Measurements from ENCODE around the gene MC1R. TPM values are rescaled to one million over a fixed set of nuclear protein-coding genes. Genes with fewer than 3 reads are reported as not detected.
"Not testable (repeated sequence)": the region's sequence is repeated elsewhere in the genome, so short reads cannot be mapped to it uniquely, and the experiment has no call there.

The MC1R gene
- total RNA-seq, 1 donor from 2014 or later = 7.5 TPM

DNA sequence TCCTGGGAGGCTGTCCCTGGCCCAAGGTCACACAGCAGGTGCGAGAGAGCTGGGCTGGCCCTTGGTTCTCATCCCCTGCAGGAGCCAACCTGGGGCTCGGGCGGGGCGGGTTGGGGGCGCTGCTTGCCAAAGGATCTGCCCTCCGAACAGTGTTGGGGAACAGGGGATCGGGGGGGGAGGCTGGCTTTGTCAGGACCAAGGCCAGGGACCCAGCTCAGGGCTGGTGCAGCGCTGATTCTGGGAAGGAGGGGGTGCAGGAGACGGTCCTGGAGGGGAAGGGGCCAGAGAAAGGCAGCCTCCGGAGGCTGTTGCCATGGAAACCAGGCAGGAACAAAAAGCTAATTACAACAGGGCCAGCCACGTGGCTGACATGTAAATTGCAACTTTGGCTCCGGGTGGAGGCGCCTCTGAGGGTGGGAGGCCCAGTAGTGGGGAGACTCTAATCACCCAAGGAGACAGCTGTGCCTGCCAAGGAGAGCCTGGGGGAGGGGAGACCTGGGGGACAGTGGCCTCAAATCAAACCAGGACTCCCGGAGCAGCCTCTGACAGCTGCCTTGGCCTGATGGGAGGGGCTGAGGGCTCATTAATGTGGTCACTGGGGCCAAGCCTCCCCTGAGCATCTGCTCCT, 5.7 kb downstream of the MC1R start:
- TF ChIP-seq, protein P1, sequence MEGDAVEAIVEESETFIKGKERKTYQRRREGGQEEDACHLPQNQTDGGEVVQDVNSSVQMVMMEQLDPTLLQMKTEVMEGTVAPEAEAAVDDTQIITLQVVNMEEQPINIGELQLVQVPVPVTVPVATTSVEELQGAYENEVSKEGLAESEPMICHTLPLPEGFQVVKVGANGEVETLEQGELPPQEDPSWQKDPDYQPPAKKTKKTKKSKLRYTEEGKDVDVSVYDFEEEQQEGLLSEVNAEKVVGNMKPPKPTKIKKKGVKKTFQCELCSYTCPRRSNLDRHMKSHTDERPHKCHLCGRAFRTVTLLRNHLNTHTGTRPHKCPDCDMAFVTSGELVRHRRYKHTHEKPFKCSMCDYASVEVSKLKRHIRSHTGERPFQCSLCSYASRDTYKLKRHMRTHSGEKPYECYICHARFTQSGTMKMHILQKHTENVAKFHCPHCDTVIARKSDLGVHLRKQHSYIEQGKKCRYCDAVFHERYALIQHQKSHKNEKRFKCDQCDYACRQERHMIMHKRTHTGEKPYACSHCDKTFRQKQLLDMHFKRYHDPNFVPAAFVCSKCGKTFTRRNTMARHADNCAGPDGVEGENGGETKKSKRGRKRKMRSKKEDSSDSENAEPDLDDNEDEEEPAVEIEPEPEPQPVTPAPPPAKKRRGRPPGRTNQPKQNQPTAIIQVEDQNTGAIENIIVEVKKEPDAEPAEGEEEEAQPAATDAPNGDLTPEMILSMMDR (IDR thresholded peaks at IDR 0.05; ENCODE audit: unreplicated experiment) = no peak
- no peak overlapping the region for H3K27ac Mint-ChIP-seq
- peak in 1 of 2 experiments; percentile 64 for DNase-seq (ENCODE audit: low spot score in 2 of 2, unreplicated experiment in 2 of 2)
- peak overlapping the region; percentile 52 for H3K4me3 Mint-ChIP-seq
- H3K36me3 Mint-ChIP-seq = no peaks in the 10 kb centered on the region
- no peaks in the 10 kb centered on the region for H3K9me3 Mint-ChIP-seq
- peaks cover 16% of the 10 kb centered on the region for H3K4me1 Mint-ChIP-seq
- peaks cover 46% of the 10 kb centered on the region for H3K27me3 Mint-ChIP-seq (ENCODE audit: low read depth)

DNA sequence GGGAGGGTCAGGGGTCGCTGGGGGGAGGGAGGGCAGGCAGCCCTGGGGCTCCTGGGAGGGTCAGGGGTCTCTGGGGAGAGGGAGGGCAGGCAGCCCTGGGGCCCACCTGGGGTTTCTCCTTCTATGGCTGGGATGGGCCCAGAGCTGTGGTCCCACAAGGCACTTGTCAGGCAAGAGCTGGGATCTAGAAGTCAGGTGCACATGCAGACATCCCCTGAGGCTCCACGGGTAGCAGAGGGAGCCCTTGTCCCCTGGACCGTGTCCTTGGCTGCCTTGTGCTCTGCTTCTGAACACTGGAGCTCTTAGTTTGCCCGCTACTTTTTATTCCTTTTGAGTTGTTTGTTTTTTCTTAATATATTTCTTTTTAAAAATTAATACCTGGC, 6.3 kb downstream of the MC1R start:
- Mint-ChIP-seq H3K9me3 (no peaks in the 10 kb centered on the region), H3K4me3 (peak overlapping the region; percentile 45), H3K36me3 (no peaks in the 10 kb centered on the region), H3K27me3 (ENCODE audit: low read depth) (peaks cover 41% of the 10 kb centered on the region), H3K4me1 (peaks cover 16% of the 10 kb centered on the region), H3K27ac (no peak overlapping the region)
- DNase-seq (ENCODE audit: low spot score in 2 of 2, unreplicated experiment in 2 of 2) = no peak
- TF ChIP-seq, protein P1 (IDR thresholded peaks at IDR 0.05; ENCODE audit: unreplicated experiment) = no peak

DNA sequence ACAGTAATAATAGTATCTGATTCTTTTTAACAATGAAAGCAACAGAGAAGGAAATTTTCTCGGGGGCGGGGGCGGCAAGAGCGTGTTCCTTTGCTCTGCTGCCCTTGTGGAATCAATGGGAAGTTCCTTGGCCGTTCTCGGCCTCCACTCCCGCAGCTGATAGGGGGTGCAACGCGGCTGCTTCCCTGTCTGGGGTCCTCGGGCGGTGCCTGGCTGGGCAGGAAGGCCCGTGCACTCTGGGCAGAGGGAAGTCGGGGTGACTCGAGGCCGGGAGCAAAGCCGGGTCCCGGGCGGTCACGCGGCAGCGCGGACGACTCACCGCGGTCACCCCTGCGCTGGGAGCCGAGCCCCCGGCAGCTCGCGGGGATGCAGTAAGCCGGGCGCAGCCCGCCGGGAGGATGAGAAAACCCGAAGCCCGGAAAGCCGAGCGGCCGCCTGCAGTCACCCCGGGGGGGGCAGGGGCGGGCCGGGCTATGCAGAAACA, 7.0 kb downstream of the MC1R start:
- peak overlapping the region; percentile 45 for H3K4me3 Mint-ChIP-seq
- no peak for DNase-seq (ENCODE audit: low spot score in 2 of 2, unreplicated experiment in 2 of 2)
- no peak overlapping the region for H3K27ac Mint-ChIP-seq
- peaks cover 35% of the 10 kb centered on the region for H3K27me3 Mint-ChIP-seq (ENCODE audit: low read depth)
- TF ChIP-seq, protein P1 (IDR thresholded peaks at IDR 0.05; ENCODE audit: unreplicated experiment) = no peak
- H3K4me1 Mint-ChIP-seq = peaks cover 16% of the 10 kb centered on the region
- H3K9me3 Mint-ChIP-seq = no peaks in the 10 kb centered on the region
- no peaks in the 10 kb centered on the region for H3K36me3 Mint-ChIP-seq

DNA sequence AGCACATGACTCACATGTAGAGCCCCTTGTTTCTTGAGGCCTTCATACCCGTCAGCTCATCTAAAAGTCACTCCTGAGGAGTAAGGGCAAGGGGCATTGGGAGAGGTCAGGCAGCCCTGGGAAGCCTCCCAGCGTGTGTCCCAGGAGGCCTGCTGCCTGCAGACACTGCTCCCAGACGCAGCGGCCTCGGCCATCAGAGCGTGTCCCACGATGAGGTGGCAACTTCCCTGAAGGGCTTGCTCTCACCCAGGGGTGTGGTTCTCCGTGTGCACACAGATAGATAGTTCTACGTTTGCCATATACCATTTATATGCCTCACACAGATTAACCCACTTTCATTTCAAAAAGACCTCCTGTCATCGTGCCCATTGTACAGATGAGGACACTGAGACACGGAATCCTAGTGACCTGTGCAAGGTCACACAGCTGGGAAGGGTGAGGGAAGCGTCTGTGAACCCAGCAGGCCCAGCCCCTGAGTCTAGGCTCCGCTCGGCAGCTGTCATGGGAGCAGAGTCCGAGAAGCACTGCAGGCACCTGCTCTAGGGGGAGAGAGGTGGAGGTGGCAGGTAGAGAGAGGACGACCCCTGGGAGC, 12.7 kb downstream of the MC1R start:
- no peak overlapping the region for H3K27ac Mint-ChIP-seq
- H3K36me3 Mint-ChIP-seq = peaks cover 2% of the 10 kb centered on the region
- H3K4me1 Mint-ChIP-seq = no peaks in the 10 kb centered on the region
- DNase-seq (ENCODE audit: low spot score in 2 of 2, unreplicated experiment in 2 of 2) = no peak
- H3K9me3 Mint-ChIP-seq = no peaks in the 10 kb centered on the region
- H3K27me3 Mint-ChIP-seq (ENCODE audit: low read depth) = peaks cover 3% of the 10 kb centered on the region
- H3K4me3 Mint-ChIP-seq = no peak overlapping the region
- TF ChIP-seq, protein P1 (IDR thresholded peaks at IDR 0.05; ENCODE audit: unreplicated experiment) = no peak

DNA sequence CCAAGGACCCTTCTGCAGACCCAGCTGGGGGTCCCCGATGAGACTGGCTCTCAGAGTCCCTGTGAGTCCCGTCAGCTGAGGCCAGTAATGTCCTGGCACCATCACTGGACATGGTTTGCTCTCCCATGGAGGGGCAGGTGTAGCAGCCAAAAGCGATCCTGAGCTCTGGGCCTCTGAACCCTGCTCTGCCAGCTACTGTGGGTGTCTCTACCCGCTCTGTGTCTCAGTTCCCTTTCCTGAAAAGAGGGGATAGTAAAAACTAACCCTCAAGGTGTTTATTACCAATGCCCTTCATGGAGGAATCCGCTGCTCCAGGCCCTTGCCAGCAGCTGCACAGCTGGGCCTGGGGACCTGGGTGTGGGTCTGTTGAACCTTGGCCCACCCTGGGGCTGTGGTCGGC, 13.3 kb downstream of the MC1R start:
- Mint-ChIP-seq H3K4me1 (no peaks in the 10 kb centered on the region), H3K36me3 (peaks cover 2% of the 10 kb centered on the region), H3K4me3 (no peak overlapping the region), H3K9me3 (no peaks in the 10 kb centered on the region), H3K27ac (no peak overlapping the region), H3K27me3 (ENCODE audit: low read depth) (no peaks in the 10 kb centered on the region)
- TF ChIP-seq, protein P1 (IDR thresholded peaks at IDR 0.05; ENCODE audit: unreplicated experiment) = no peak
- no peak for DNase-seq (ENCODE audit: low spot score in 2 of 2, unreplicated experiment in 2 of 2)

DNA sequence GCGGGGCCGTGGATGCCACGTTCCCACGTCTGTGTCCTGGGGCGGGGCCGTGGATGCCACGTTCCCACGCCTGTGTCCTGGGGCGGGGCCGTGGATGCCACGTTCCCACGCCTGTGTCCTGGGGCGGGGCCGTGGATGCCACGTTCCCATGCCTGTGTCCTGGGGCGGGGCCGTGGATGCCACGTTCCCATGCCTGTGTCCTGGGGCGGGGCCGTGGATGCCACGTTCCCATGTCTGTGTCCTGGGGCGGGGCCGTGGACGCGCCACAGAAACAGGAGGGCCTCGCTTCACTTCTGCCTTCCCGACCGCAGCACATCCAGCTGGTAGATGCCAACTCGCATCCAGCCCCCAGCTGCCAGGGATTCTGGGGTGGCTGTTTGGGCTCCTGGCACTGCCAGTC, 15.4 kb downstream of the MC1R start:
- not testable (repeated sequence) for H3K27me3 Mint-ChIP-seq (ENCODE audit: low read depth); H3K36me3 Mint-ChIP-seq; H3K27ac Mint-ChIP-seq; DNase-seq (ENCODE audit: low spot score in 2 of 2, unreplicated experiment in 2 of 2); H3K4me3 Mint-ChIP-seq; H3K9me3 Mint-ChIP-seq; H3K4me1 Mint-ChIP-seq
